ENCODE data around the gene MCOLN1.

MCOLN1 gene

DNA sequence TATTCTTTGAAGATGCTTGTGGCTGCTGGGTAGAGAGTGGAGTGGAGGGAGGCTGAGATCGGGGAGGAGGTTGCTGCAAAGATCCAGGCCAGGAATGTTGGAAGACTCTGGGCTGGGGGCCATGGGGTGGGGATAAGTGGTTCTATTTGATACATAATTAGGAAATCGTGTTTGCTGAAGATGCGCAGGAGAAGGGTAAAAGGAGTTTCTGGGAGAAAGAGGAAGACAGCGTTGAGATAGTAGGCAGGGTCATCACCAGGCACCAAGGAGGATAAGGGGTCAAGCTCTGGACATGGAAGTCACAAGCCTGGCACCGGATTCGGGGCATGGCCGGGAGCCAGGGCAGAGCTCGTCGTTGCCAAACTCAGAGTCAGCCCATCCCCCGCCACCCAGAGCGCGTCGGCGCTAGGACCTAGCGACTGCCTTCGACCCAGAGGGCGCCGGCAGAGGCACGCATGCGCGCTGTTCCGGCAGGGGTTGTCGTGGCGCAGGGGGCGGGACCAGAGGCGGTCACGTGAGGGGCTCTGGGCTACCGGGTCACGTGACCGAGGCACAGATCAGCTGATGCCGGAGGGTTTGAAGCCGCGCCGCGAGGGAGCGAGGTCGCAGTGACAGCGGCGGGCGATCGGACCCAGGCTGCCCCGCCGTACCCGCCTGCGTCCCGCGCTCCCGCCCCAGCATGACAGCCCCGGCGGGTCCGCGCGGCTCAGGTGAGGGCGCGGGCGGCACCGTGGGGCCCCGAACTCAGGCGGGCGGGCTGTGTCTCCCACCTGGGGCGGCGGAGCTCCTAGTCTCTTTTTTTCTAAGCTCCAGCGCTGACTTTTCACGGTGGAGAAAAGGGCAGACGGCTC, at the start of gene MCOLN1:
MCOLN1 (plus strand) TSS at position 553 of the 851 bp plus-strand sequence; CDS start at position 680, 127 bp downstream.
- TF ChIP-seq, protein P1, sequence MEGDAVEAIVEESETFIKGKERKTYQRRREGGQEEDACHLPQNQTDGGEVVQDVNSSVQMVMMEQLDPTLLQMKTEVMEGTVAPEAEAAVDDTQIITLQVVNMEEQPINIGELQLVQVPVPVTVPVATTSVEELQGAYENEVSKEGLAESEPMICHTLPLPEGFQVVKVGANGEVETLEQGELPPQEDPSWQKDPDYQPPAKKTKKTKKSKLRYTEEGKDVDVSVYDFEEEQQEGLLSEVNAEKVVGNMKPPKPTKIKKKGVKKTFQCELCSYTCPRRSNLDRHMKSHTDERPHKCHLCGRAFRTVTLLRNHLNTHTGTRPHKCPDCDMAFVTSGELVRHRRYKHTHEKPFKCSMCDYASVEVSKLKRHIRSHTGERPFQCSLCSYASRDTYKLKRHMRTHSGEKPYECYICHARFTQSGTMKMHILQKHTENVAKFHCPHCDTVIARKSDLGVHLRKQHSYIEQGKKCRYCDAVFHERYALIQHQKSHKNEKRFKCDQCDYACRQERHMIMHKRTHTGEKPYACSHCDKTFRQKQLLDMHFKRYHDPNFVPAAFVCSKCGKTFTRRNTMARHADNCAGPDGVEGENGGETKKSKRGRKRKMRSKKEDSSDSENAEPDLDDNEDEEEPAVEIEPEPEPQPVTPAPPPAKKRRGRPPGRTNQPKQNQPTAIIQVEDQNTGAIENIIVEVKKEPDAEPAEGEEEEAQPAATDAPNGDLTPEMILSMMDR (conservative IDR thresholded peaks at IDR 0.05; ENCODE audit: low read depth, low read length), result no peak
- H3K4me3 ChIP-seq (ENCODE audit: low read depth, low read length), result peak within 1 kb of the TSS; percentile 74
- DNase-seq (ENCODE audit: low read depth), result peak; percentile 98

DNA sequence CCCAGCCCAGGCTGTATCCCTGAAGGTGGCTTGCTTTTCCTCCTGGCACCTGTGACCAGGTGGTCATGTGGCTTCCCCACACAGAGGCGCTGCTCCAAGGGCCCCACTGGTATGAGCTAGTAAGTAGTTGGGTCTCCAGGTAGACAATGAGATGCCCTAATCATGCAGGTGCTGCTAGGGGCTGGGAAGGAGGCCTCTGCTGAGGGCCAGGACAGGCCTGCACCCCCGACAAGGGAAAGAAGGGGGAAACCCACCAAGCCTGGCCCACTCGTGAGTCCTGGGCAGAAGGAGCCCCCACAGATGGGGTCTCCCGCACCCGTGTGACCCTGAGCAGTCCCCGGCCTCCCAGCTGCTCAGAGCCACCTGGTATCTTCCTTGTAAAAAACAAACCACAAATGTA, 46.8 kb upstream of the MCOLN1 start:
- TF ChIP-seq, protein P1 (conservative IDR thresholded peaks at IDR 0.05; ENCODE audit: low read depth, low read length), result no peak
- no peak overlapping the region for H3K4me3 ChIP-seq (ENCODE audit: low read depth, low read length)
- no peak for DNase-seq (ENCODE audit: low read depth)

DNA sequence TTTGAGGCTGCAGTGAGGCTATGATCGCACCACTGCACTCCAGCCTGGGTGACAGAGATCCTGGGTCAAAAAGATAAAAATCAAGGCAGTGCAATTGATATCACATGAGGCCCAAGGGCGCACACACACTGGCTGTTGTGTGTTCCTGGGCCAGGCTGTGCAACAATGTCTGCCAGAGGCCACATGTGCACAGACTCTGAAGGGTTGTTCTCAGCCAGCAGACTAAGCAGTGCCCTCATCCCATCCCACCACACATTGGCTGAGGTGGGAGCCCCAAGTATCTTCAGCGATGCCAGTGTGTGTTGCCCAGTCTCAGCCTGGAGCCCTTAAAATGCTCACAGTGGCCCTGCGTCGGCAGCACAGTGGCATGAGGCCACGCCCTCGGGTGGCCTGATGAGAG, 46.2 kb upstream of the MCOLN1 start:
- TF ChIP-seq, protein P1 (conservative IDR thresholded peaks at IDR 0.05; ENCODE audit: low read depth, low read length), result no peak
- no peak overlapping the region for H3K4me3 ChIP-seq (ENCODE audit: low read depth, low read length)
- no peak for DNase-seq (ENCODE audit: low read depth)

DNA sequence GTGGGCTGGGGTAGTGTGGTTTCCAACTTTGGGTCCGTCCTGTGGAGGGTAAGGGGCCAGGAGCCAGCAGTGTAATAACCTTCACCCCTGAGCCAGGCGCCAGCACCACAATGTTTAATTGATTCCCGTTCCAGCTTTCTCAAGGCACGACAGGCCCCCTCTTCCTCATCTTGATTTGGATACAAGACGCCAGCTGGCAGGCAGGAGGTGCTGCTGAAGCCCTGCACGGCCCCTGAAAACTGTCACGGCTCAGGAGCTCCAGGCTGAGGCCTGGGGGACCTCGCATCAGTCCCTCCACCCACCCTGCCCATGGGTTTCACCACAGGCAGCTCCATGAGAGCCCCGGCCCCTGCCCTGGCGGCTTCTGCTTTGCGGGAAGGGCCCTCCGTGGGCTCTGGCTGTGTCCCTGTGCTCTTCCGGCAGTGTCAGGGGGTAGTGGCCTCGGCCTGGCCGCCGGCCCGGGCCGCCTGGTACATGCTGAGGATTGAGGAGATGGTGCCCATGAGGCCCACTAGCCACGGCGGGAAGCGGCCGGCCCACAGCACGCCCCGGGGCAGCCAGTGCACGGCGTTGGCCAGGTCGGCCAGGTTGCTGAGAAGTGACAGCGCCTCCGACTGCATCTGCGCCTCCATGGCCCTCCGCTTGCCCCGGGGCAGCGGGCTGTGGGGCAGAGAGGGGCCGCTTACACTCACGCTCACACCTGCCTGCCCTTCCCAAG, 45.5 kb upstream of the MCOLN1 start:
- no peak overlapping the region for H3K4me3 ChIP-seq (ENCODE audit: low read depth, low read length)

DNA sequence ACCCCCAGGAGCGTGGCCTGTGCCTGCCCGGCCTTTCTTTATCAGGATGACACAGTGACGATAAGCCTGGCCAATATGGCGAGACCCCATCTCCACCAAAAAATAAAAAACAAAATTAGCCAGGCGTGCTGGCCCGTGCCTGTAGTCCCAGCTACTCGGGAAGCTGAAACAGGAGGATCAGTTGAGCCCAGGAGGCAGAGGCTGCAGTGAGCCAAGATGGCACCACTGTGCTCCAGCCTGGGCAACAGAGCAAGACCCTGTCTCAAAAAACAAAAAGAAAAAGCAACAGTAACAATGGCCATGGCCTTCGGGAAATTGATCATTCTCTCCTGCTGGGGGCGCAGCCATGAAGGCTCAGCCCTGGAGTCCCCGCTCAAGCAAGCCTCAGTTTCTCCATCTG, 44.7 kb upstream of the MCOLN1 start:
- DNase-seq (ENCODE audit: low read depth), result no peak
- no peak overlapping the region for H3K4me3 ChIP-seq (ENCODE audit: low read depth, low read length)
- TF ChIP-seq, protein P1 (conservative IDR thresholded peaks at IDR 0.05; ENCODE audit: low read depth, low read length), result peak; percentile 10

More for the DNA sequence above, 45.5 kb upstream of the MCOLN1 start:
- DNase-seq (ENCODE audit: low read depth), result no peak
- TF ChIP-seq, protein P1 (conservative IDR thresholded peaks at IDR 0.05; ENCODE audit: low read depth, low read length), result no peak

DNA sequence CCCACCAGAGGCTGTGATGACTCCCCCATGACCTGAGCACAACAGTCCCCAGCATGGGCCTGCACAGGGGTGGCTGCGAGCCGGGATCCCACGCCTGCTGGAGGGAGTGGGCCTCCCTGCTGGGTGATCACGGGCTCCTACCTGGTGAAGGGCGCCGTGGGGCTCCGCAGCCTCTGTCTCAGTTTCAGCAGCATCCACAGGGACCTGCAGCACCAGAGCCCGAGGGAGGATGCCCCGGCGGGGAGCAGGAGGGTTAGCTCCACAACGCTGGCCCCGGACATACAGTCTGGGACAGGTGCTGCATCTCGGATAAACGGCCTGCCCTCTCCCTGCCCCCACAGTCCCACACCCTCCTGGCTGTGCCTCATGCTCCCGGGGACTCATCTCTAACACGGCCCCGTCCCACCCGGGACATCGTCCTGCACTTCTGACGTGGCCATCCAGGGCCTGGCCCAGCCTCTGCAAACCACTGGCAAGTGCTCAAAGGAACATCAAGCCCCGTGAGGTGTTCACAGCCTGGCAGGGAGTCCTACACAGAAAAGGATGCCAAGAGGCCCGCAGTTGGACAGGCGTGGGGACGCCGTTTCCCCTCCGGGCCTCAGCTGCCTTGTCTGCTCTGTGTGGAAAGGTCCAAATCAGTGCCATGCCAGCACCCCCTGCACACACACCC, 44.1 kb upstream of the MCOLN1 start:
- H3K4me3 ChIP-seq (ENCODE audit: low read depth, low read length), result no peak overlapping the region
- TF ChIP-seq, protein P1 (conservative IDR thresholded peaks at IDR 0.05; ENCODE audit: low read depth, low read length), result no peak
- DNase-seq (ENCODE audit: low read depth), result no peak
